Left renal cortex interstitium (tissue), 4 donors: ENCODE measurements around the gene FN3KRP. TPM values are rescaled to one million over a fixed set of nuclear protein-coding genes. Genes with fewer than 3 reads are reported as not detected.

Experiments
- DNase-seq, 4 donors: peaks; one replicate each; pipeline ENCODE4 v3.0.0-alpha.2; 2013; ENCODE audit warnings: low read depth in 4 of 4, low spot score in 2 of 4, missing footprints in 1 of 4
- polyA plus RNA-seq, 4 donors: library from polyadenylated mRNA; unstranded; fragments of 120-200 nt; gene quantifications; one replicate each; pipeline ENCODE4 v1.2.1, GENCODE V29; 2013; ENCODE audit not compliant: insufficient read length in 4 of 4

Gene FN3KRP
- polyA plus RNA-seq, result 10 to 100 TPM; 41.1 to 50.6 (median 44.9) TPM

- peak in 3 of 4 donors; percentile 69 to 92 (median 91) for DNase-seq
These were observed at the start of gene FN3KRP for GRCh38 chr17:82716203-82717010. FN3KRP (plus strand) TSS chr17:82716706; CDS start chr17:82716756, 50 bp downstream.

- no peak for DNase-seq
These were observed 49.4 kb upstream of the FN3KRP start for GRCh38 chr17:82666931-82667667.

GRCh38 chr17:82667668-82668000 lies 48.9 kb upstream of the FN3KRP start:
- no peak for DNase-seq

GRCh38 chr17:82668024-82668630 lies 48.4 kb upstream of the FN3KRP start:
- DNase-seq, result no peak

GRCh38 chr17:82668631-82669099 lies 47.8 kb upstream of the FN3KRP start:
- no peak for DNase-seq

- DNase-seq, result no peak
These were observed 45.6 kb upstream of the FN3KRP start for GRCh38 chr17:82670661-82671450.

- no peak for DNase-seq
These were observed 41.6 kb upstream of the FN3KRP start for GRCh38 chr17:82674656-82675475.

GRCh38 chr17:82675476-82676245 lies 40.8 kb upstream of the FN3KRP start:
- DNase-seq, result no peak

GRCh38 chr17:82677353-82677925 lies 39.1 kb upstream of the FN3KRP start:
- no peak for DNase-seq

GRCh38 chr17:82678265-82678891 lies 38.1 kb upstream of the FN3KRP start:
- no peak for DNase-seq

GRCh38 chr17:82679586-82680465 lies 36.7 kb upstream of the FN3KRP start:
- no peak for DNase-seq

GRCh38 chr17:82681547-82681946 lies 35.0 kb upstream of the FN3KRP start:
- DNase-seq, result no peak

- no peak for DNase-seq
These were observed 33.0 kb upstream of the FN3KRP start for GRCh38 chr17:82683534-82683933.

GRCh38 chr17:82684228-82684841 lies 32.2 kb upstream of the FN3KRP start:
- no peak for DNase-seq

GRCh38 chr17:82685291-82685690 lies 31.2 kb upstream of the FN3KRP start:
- no peak for DNase-seq
